Ishikawa (cell line): ENCODE results near the gene NEAT1.

Source experiments
- CEBPB ChIP-seq: IDR thresholded peaks from 2 replicates; pipeline ENCODE4 v1.6.1; 2012
- CREB1 ChIP-seq: IDR thresholded peaks from 2 replicates; pipeline ENCODE4 v1.6.1; 2012; ENCODE audit warnings: low read depth
- EGR1 ChIP-seq: IDR thresholded peaks from 2 replicates; pipeline ENCODE4 v1.6.1; 2012
- EP300 ChIP-seq: IDR thresholded peaks from 2 replicates; pipeline ENCODE4 v1.6.1; 2012; ENCODE audit warnings: borderline replicate concordance
- FOXM1 ChIP-seq: IDR thresholded peaks from 2 replicates; pipeline ENCODE4 v1.6.1; 2012; ENCODE audit warnings: low read depth, borderline replicate concordance
- MAX ChIP-seq: IDR thresholded peaks from 2 replicates; pipeline ENCODE4 v1.6.1; 2012
- NFIC ChIP-seq: IDR thresholded peaks from 2 replicates; pipeline ENCODE4 v1.6.1; 2012
- RAD21 ChIP-seq: IDR thresholded peaks from 2 replicates; pipeline ENCODE4 v1.6.1; 2012; ENCODE audit warnings: low read depth
- REST ChIP-seq: IDR thresholded peaks from 2 replicates; pipeline ENCODE4 v1.6.1; 2012; ENCODE audit warnings: low read depth, mild to moderate bottlenecking
- TAF1 ChIP-seq: IDR thresholded peaks from 2 replicates; pipeline ENCODE4 v1.6.1; 2012; ENCODE audit warnings: low read depth, mild to moderate bottlenecking
- TCF12 ChIP-seq: IDR thresholded peaks from 2 replicates; pipeline ENCODE4 v1.6.1; 2012; ENCODE audit warnings: low read depth
- TEAD4 ChIP-seq: IDR thresholded peaks from 2 replicates; pipeline ENCODE4 v1.6.1; 2012
- USF1 ChIP-seq: IDR thresholded peaks from 2 replicates; pipeline ENCODE4 v1.6.1; 2012
- YY1 ChIP-seq: IDR thresholded peaks from 2 replicates; pipeline ENCODE4 v1.6.1; 2012; ENCODE audit warnings: low read depth
- ZBTB7A ChIP-seq: IDR thresholded peaks from 2 replicates; pipeline ENCODE4 v1.6.1; 2012; ENCODE audit warnings: low read depth

Gene NEAT1

GRCh38 chr11:65400307-65401072 lies 22.1 kb upstream of the NEAT1 start:
- TF ChIP-seq REST (no peak), ZBTB7A (no peak), NFIC (no peak), USF1 (no peak), RAD21 (no peak), FOXM1 (no peak), TAF1 (no peak), TEAD4 (no peak), CREB1 (no peak), EGR1 (no peak), CEBPB (no peak), YY1 (no peak)

GRCh38 chr11:65401073-65401802 lies 21.4 kb upstream of the NEAT1 start:
- TF ChIP-seq FOXM1 = no peak
- no peak for TF ChIP-seq REST
- no peak for TF ChIP-seq TEAD4
- TF ChIP-seq EGR1 = no peak
- TF ChIP-seq TAF1 = no peak
- no peak for TF ChIP-seq CREB1
- no peak for TF ChIP-seq USF1
- no peak for TF ChIP-seq TCF12
- no peak for TF ChIP-seq NFIC
- no peak for TF ChIP-seq YY1
- no peak for TF ChIP-seq EP300
- TF ChIP-seq ZBTB7A = no peak
- TF ChIP-seq CEBPB = no peak
- TF ChIP-seq RAD21 = no peak
- TF ChIP-seq MAX = no peak

GRCh38 chr11:65401803-65402248 lies 20.8 kb upstream of the NEAT1 start:
- TF ChIP-seq TCF12 (no peak), CREB1 (no peak), CEBPB (no peak), TAF1 (no peak), TEAD4 (no peak), NFIC (no peak), USF1 (no peak), REST (no peak), EGR1 (no peak), MAX (no peak), FOXM1 (no peak), RAD21 (no peak), ZBTB7A (no peak), YY1 (no peak), EP300 (no peak)
